ENCODE data around the gene RYR1.
A peak's percentile ranks its signal among the peaks of the same experiment; 100 is the strongest.

The RYR1 gene

DNA sequence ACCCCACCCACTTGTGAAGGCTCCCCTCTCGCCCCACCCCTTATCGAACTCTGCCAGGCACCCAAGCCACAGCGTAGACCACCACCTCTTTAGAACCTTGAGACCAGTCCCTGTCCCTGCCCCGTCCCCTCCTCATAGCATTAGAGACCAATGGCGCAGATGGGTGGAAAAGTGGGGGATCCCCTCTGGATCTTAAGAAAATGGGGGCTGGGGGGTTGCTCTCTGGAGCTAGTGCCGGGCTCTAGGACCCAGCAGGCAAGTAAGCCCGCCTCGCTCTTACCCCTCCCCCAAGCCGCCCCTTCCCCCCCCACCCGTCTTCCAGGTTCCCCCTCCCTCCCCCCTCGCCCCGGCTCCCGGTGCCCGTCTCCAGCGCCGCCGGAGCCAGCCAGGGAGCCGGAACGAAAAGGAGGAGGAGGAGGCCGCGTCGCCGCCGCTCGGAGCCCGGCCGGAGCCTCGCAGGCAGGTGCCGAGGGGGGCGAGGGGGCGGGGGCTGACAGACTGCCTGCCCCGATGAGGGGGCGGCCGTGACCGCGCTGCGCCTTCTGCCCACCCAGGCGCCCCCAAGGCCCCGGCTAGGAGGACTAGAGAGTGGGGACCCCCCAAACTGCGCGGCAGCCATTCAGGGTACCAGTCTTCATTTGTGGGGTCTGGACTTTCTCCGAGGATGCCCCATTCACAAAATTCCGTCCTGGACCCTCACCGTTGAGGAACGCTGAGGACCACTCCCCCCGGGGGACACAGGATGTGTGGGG is 45.0 kb upstream of the RYR1 start, which contains the start of gene SPRED3:
Gene SPRED3 (plus strand): TSS at position 349 of the 752 bp plus-strand sequence. CDS start 1,606 bp downstream, outside the sequence.
- Histone ChIP-seq H3K27ac (ENCODE audit: poor library complexity, severe bottlenecking) (peak within 1 kb of the TSS; percentile 85), H3K36me3 (ENCODE audit: low read depth) (peaks cover 13% of the 10 kb centered on the region), H3K4me1 (ENCODE audit: insufficient read depth, poor library complexity, severe bottlenecking) (no peaks in the 10 kb centered on the region), H3K9me3 (ENCODE audit: severe bottlenecking) (no peaks in the 10 kb centered on the region), H3K4me3 (ENCODE audit: severe bottlenecking) (peak within 1 kb of the TSS; percentile 48), H3K27me3 (ENCODE audit: insufficient read depth, poor library complexity, severe bottlenecking) (no peaks in the 10 kb centered on the region)
- DNase-seq (ENCODE audit: low spot score) = no peak
- no peak for TF ChIP-seq CTCF (IDR thresholded peaks at IDR 0.05; ENCODE audit: poor library complexity, severe bottlenecking)
- peak; percentile 14 for ATAC-seq (ENCODE audit: low read depth)

GRCh38 chr19:38389101-38389925 is 44.2 kb upstream of the RYR1 start:
- no peaks in the 10 kb centered on the region for H3K27me3 ChIP-seq (ENCODE audit: insufficient read depth, poor library complexity, severe bottlenecking)
- no peaks in the 10 kb centered on the region for H3K9me3 ChIP-seq (ENCODE audit: severe bottlenecking)
- no peak for TF ChIP-seq CTCF (IDR thresholded peaks at IDR 0.05; ENCODE audit: poor library complexity, severe bottlenecking)
- ATAC-seq (ENCODE audit: low read depth) (peak; percentile 24), DNase-seq (ENCODE audit: low spot score) (no peak)
- H3K27ac ChIP-seq (ENCODE audit: poor library complexity, severe bottlenecking) = peak overlapping the region; percentile 85
- H3K4me1 ChIP-seq (ENCODE audit: insufficient read depth, poor library complexity, severe bottlenecking) = no peaks in the 10 kb centered on the region
- peak overlapping the region; percentile 48 for H3K4me3 ChIP-seq (ENCODE audit: severe bottlenecking)
- H3K36me3 ChIP-seq (ENCODE audit: low read depth) = peaks cover 13% of the 10 kb centered on the region

- H3K4me3 ChIP-seq (ENCODE audit: severe bottlenecking) = no peak overlapping the region
- H3K9me3 ChIP-seq (ENCODE audit: severe bottlenecking) = no peaks in the 10 kb centered on the region
- H3K36me3 ChIP-seq (ENCODE audit: low read depth) = peaks cover 13% of the 10 kb centered on the region
- no peak for ATAC-seq (ENCODE audit: low read depth)
- no peak for DNase-seq (ENCODE audit: low spot score)
- TF ChIP-seq CTCF (IDR thresholded peaks at IDR 0.05; ENCODE audit: poor library complexity, severe bottlenecking) = no peak
- no peaks in the 10 kb centered on the region for H3K27me3 ChIP-seq (ENCODE audit: insufficient read depth, poor library complexity, severe bottlenecking)
- no peaks in the 10 kb centered on the region for H3K4me1 ChIP-seq (ENCODE audit: insufficient read depth, poor library complexity, severe bottlenecking)
- H3K27ac ChIP-seq (ENCODE audit: poor library complexity, severe bottlenecking) = peak overlapping the region; percentile 85
These were observed 43.2 kb upstream of the RYR1 start for GRCh38 chr19:38389957-38390924.

DNA sequence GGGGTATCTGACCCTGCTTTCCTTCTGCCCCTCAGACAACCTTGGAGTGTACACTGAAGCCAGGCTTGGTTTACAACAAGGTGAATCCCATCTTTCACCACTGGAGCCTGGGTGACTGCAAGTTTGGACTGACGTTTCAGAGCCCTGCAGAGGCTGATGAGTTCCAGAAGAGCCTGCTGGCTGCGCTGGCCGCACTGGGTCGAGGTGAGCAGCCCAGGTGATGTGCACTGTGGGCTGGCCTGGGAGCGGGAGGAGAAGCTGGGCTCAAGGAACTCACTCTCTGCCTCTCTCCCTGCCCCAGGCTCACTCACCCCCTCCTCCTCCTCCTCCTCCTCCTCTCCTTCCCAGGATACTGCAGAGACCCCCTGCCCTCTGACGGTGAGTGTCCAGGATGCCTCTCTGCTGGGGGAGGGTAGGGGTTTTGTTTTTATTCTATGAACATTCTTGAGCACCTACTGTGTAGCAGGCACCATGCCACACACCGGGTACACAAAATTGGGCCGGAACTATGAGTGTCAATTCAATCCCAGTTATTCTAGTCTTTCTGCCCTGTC is 41.5 kb upstream of the RYR1 start:
- no peak for TF ChIP-seq CTCF (IDR thresholded peaks at IDR 0.05; ENCODE audit: poor library complexity, severe bottlenecking)
- no peak overlapping the region for H3K27ac ChIP-seq (ENCODE audit: poor library complexity, severe bottlenecking)
- DNase-seq (ENCODE audit: low spot score) (no peak), ATAC-seq (ENCODE audit: low read depth) (no peak)
- H3K4me3 ChIP-seq (ENCODE audit: severe bottlenecking) = no peak overlapping the region
- H3K36me3 ChIP-seq (ENCODE audit: low read depth) = peaks cover 13% of the 10 kb centered on the region
- no peaks in the 10 kb centered on the region for H3K27me3 ChIP-seq (ENCODE audit: insufficient read depth, poor library complexity, severe bottlenecking)
- H3K4me1 ChIP-seq (ENCODE audit: insufficient read depth, poor library complexity, severe bottlenecking) = no peaks in the 10 kb centered on the region
- no peaks in the 10 kb centered on the region for H3K9me3 ChIP-seq (ENCODE audit: severe bottlenecking)
